Endothelial cell of umbilical vein (primary cell): ENCODE data around the gene SMTNL2. TPM values are rescaled to one million over a fixed set of nuclear protein-coding genes. Genes with fewer than 3 reads are reported as not detected.

Source experiments
- BruUV-seq: library from RNA; stranded (reverse); fragments of 400-500 nt; replicated peaks from 2 replicates; lab custom pipeline; 2021; lab: Mats Ljungman, UMichigan
- CTCF ChIA-PET: fragments of 300-600, 350-600 bp; sonication (Branson Sonifier 250); formaldehyde crosslinking; loops from one replicate; lab custom pipeline; 2021; ENCODE audit warnings: antibody characterized with exemption, inconsistent platforms; lab: Charles Lee
- POLR2A ChIA-PET: fragments of 300-600, 350-600 bp; sonication (Branson Sonifier 250); formaldehyde crosslinking; loops from one replicate; lab custom pipeline; 2021; ENCODE audit warnings: antibody characterized with exemption, inconsistent platforms; lab: Charles Lee
- DNase-seq: peaks from one replicate; pipeline ENCODE4 v3.0.0-alpha.2; 2011; ENCODE audit warnings: low read depth, low spot score
- FAIRE-seq: peaks from 2 replicates; lab custom pipeline; 2011; peaks lifted over from hg19 to GRCh38; lab: Jason Lieb, UNC
- H2AFZ ChIP-seq: 2 replicates; pipeline ENCODE4 v1.6.0; 2012; ENCODE audit warnings: low read depth, low read length, control low read depth, inconsistent platforms
- H3K27ac ChIP-seq: 2 replicates; pipeline ENCODE4 v1.5.1; 2011; ENCODE audit warnings: low read depth, mild to moderate bottlenecking, control low read depth, low read length, moderate library complexity; ENCODE audit not compliant: insufficient read depth
- H3K27me3 ChIP-seq, 2 experiments: 2 replicates each; pipeline versions ENCODE4 v1.6.0 to v1.6.1; 2011; ENCODE audit warnings: low read length in 2 of 2, mixed read lengths in 1 of 2; ENCODE audit not compliant: control insufficient read depth in 2 of 2, insufficient read depth in 2 of 2
- H3K36me3 ChIP-seq, 2 experiments: 2 replicates in 1 of 2; 3 replicates in 1 of 2; pipeline ENCODE4 v1.5.1; 2011; ENCODE audit warnings: low read length in 2 of 2, mild to moderate bottlenecking in 1 of 2, moderate library complexity in 1 of 2; ENCODE audit not compliant: control insufficient read depth in 2 of 2, insufficient read depth in 2 of 2; ENCODE audit errors: extremely low read depth in 1 of 2
- H3K4me1 ChIP-seq: 3 replicates; pipeline ENCODE4 v1.5.1; 2011; ENCODE audit warnings: mild to moderate bottlenecking, low read length; ENCODE audit not compliant: control insufficient read depth, insufficient read depth; ENCODE audit errors: extremely low read depth
- H3K4me2 ChIP-seq: 2 replicates; pipeline ENCODE4 v1.6.1; 2011; ENCODE audit warnings: low read length, control low read depth, mixed read lengths; ENCODE audit not compliant: insufficient read depth
- H3K4me3 ChIP-seq, 3 experiments: fragments of 200-600 bp in 1 of 3; sonication (generic), shearing (Covaris generic) in 1 of 3; replicated peaks in 1 of 3; 2 replicates each; pipeline ENCODE4 v1.5.1; 2011 to 2016; ENCODE audit warnings: control low read depth in 3 of 3, low read length in 3 of 3, mild to moderate bottlenecking in 2 of 3, inconsistent platforms in 1 of 3, low read depth in 1 of 3, moderate library complexity in 1 of 3; ENCODE audit not compliant: insufficient read depth in 1 of 3
- H3K79me2 ChIP-seq: 2 replicates; pipeline ENCODE4 v1.6.0; 2012; ENCODE audit warnings: low read length, inconsistent platforms; ENCODE audit not compliant: control insufficient read depth, insufficient read depth
- H3K9ac ChIP-seq: replicated peaks from 2 replicates; pipeline ENCODE3; 2011; ENCODE audit warnings: low read length, control low read depth; ENCODE audit not compliant: insufficient read depth; ENCODE audit errors: extremely low read depth
- H3K9me1 ChIP-seq: replicated peaks from 3 replicates; pipeline ENCODE4 v1.6.0; 2011; ENCODE audit warnings: mild to moderate bottlenecking, low read length; ENCODE audit not compliant: control insufficient read depth, insufficient read depth; ENCODE audit errors: extremely low read depth
- H3K9me3 ChIP-seq: replicated peaks from 2 replicates; pipeline ENCODE4 v1.5.1; 2012; ENCODE audit warnings: low read length, inconsistent platforms; ENCODE audit not compliant: control insufficient read depth, insufficient read depth
- H4K20me1 ChIP-seq: replicated peaks from 2 replicates; pipeline ENCODE3; 2011; ENCODE audit warnings: mild to moderate bottlenecking, low read length; ENCODE audit not compliant: control insufficient read depth, insufficient read depth; ENCODE audit errors: extremely low read depth
- FOS ChIP-seq: IDR thresholded peaks from 2 replicates; pipeline ENCODE4 v1.6.1; 2011; ENCODE audit warnings: mild to moderate bottlenecking, low read length, moderate library complexity, borderline replicate concordance; ENCODE audit not compliant: insufficient read depth
- GATA2 ChIP-seq: IDR thresholded peaks from 2 replicates; pipeline ENCODE4 v1.7.0; 2011; ENCODE audit warnings: low read depth, mild to moderate bottlenecking, moderate library complexity, mixed read lengths, low read length; ENCODE audit not compliant: insufficient read length, insufficient read depth
- JUN ChIP-seq: IDR thresholded peaks from 2 replicates; pipeline ENCODE4 v1.6.1; 2011; ENCODE audit warnings: borderline replicate concordance, low read depth; ENCODE audit not compliant: insufficient read length, insufficient read depth
- MAX ChIP-seq: IDR thresholded peaks from 2 replicates; pipeline ENCODE4 v1.6.1; 2011; ENCODE audit not compliant: insufficient read depth, insufficient read length
- POLR2A ChIP-seq: IDR thresholded peaks from 2 replicates; pipeline ENCODE4 v1.6.1; 2012; ENCODE audit warnings: low read depth, mild to moderate bottlenecking, control low read depth, low read length
- dilution Hi-C: fragments of 300-500 bp; cut with MboI; formaldehyde crosslinking; loops from one replicate; pipeline ENCODE4 v1.15.0; 2019; ENCODE audit warnings: low sequenced_read_pairs; ENCODE audit not compliant: extremely low pct_ligation_motif_present
- intact Hi-C: fragments of 100-400 bp; cut with micrococcal nuclease; formaldehyde crosslinking; loops from one replicate; pipeline ENCODE4 v1.10.0; 2022
- polyA plus RNA-seq, 4 experiments: library from polyadenylated mRNA; depleted of rRNA in 3 of 4; stranded (reverse) in 3 of 4; unstranded in 1 of 4; fragments of >200 nt; gene quantifications; 2 replicates each; pipeline versions ENCODE4 v1.2.1 to v1.2.3, GENCODE V29; 2011 to 2012; ENCODE audit warnings: missing spikeins in 1 of 4
- total RNA-seq: library from RNA; stranded (reverse); gene quantifications from 2 replicates; pipeline ENCODE4 v1.2.3, GENCODE V29; 2021
- TF ChIP-seq, protein P1 (sequence below), 2 donors: IDR thresholded peaks; 1 replicate in 1 of 2; 2 replicates in 1 of 2; pipeline ENCODE4 v1.5.1; 2011; ENCODE audit warnings: low read length in 2 of 2, mild to moderate bottlenecking in 2 of 2, moderate library complexity in 2 of 2, control low read depth in 1 of 2, inconsistent platforms in 1 of 2, low read depth in 1 of 2; ENCODE audit not compliant: insufficient read depth in 1 of 2; ENCODE audit errors: extremely low read depth in 1 of 2

The SMTNL2 gene
- total and polyA plus RNA-seq, 2 donors (not counting 3 experiments of a cell fraction or from before 2014, with no cell fraction given): not detected

DNA sequence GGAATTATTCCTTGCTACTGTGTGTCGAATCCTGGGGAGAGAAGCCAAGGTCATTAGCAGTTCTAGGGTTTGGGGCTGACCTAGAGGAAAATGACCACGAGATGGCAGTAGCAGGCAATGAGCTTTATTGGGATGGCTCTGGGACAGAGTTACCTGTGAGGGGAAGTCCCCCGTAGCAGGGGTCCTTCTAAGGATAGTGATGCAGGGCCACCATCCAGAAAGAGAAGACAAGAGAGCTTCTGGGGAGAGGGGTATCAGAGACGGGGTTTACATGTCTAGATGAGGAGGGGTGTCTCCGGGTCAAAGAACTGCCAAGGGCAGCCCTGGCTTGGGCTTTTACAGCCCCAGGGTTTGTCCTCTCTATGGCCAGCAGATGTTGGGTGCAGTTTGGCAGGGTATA lies 17.5 kb upstream of the SMTNL2 start:
- Histone ChIP-seq H4K20me1 (no peaks in the 10 kb centered on the region), H3K4me3 (no peak overlapping the region), H3K4me2 (no peak overlapping the region), H3K9ac (no peak overlapping the region), H3K79me2 (no peaks in the 10 kb centered on the region), H3K36me3 (no peaks in the 10 kb centered on the region), H3K27me3 (peaks cover 0 to 5% of the 10 kb centered on the region in 2 experiments), H2AFZ (no peak overlapping the region), H3K27ac (no peak overlapping the region), H3K9me1 (no peaks in the 10 kb centered on the region), H3K9me3 (no peaks in the 10 kb centered on the region), H3K4me1 (no peaks in the 10 kb centered on the region)
- intact Hi-C loops (loop anchor here (1.0 kb wide), 1 partner anchor 60 kb away; no protein-coding TSS in a partner anchor), dilution Hi-C loops (no loop called here)
- TF ChIP-seq GATA2 (no peak), FOS (no peak), JUN (no peak), MAX (no peak), POLR2A (no peak)
- TF ChIP-seq, protein P1, sequence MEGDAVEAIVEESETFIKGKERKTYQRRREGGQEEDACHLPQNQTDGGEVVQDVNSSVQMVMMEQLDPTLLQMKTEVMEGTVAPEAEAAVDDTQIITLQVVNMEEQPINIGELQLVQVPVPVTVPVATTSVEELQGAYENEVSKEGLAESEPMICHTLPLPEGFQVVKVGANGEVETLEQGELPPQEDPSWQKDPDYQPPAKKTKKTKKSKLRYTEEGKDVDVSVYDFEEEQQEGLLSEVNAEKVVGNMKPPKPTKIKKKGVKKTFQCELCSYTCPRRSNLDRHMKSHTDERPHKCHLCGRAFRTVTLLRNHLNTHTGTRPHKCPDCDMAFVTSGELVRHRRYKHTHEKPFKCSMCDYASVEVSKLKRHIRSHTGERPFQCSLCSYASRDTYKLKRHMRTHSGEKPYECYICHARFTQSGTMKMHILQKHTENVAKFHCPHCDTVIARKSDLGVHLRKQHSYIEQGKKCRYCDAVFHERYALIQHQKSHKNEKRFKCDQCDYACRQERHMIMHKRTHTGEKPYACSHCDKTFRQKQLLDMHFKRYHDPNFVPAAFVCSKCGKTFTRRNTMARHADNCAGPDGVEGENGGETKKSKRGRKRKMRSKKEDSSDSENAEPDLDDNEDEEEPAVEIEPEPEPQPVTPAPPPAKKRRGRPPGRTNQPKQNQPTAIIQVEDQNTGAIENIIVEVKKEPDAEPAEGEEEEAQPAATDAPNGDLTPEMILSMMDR (IDR thresholded peaks at IDR 0.05; ENCODE audit: extremely low read depth in 1 of 2, insufficient read depth in 1 of 2, low read depth in 1 of 2, low read length in 2 of 2): peak; percentile 57 to 78
- CTCF ChIA-PET: interaction anchor here (0.6 to 6.7 kb wide), 63 partner anchors 9 to 404 kb away, joined by 3 to 213 read pairs (median 5); partner anchors contain the start of genes CHRNE, MYBBP1A, PSMB6 and SMTNL2
- no TSS peak for BruUV-seq
- peak; percentile 49 for DNase-seq
- FAIRE-seq: peak; percentile 83
- POLR2A ChIA-PET: no interaction called here
